ENCODE measurements around the gene UBAC2.

Gene UBAC2

DNA sequence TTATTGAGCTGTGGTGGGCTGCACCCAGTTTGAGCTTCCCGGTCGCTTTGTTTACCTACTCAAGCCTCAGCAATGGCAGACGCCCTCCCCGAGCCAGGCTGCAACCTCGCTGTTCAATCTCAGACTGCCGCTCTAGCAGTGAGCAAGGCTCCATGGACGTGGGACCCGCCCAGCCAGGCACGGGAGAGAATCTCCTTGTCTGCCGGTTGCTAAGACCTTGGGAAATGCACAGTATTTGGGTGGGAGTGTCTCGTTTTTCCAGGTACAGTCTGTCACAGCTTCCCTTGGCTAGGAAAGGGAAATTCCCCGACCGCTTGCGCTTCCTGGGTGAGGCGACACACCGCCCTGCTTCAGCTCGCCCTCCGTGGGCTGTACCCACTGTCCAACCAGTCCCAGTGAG, 27.7 kb upstream of the UBAC2 start:
- H3F3A ChIP-seq (ENCODE audit: insufficient read depth, low read length): no peaks in the 10 kb centered on the region
- no peaks in the 10 kb centered on the region for H3K79me2 ChIP-seq (ENCODE audit: insufficient read depth, low read length)

DNA sequence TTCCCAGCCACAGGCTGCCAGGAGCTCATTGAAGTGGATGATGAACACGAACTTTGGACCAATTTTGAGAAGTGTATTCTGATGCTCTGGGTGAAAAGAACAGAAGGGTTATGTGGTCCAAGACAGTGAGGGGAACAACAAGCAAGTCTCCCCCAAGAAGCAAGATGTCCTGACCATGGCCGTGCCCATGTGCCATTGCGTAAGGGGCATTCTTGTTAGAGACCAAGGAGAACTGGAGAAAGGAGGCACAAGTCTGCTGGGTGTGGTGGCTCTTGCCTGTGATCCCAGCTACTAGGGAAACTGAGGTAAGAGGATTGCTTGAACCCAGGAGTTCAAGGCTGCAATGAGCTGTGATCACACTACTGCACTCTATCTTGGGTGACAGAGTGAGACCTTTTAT, 27.0 kb upstream of the UBAC2 start:
- Histone ChIP-seq H3K9ac (ENCODE audit: low read length) (no peak overlapping the region), H3K9me2 (ENCODE audit: low read depth, low read length) (no peaks in the 10 kb centered on the region), H3F3A (ENCODE audit: insufficient read depth, low read length) (no peaks in the 10 kb centered on the region), H2AFZ (ENCODE audit: low read length) (no peak overlapping the region), H3K4me2 (ENCODE audit: low read length) (no peak overlapping the region), H3K4me3 (ENCODE audit: low read depth, low read length, poor library complexity, severe bottlenecking) (no peak overlapping the region), H3K79me2 (ENCODE audit: insufficient read depth, low read length) (no peaks in the 10 kb centered on the region), H3K36me3 (ENCODE audit: insufficient read depth, low read length) (no peaks in the 10 kb centered on the region), H3K27ac (ENCODE audit: low read depth, low read length, poor library complexity, severe bottlenecking) (no peak overlapping the region), H4K20me1 (ENCODE audit: insufficient read depth, low read length) (no peaks in the 10 kb centered on the region), H3K4me1 (ENCODE audit: insufficient read depth, low read length, severe bottlenecking) (peaks cover 6% of the 10 kb centered on the region), H3K27me3 (ENCODE audit: insufficient read depth, low read length) (0 out of 2 replicates have a peak, but pooled peaks cover 9% of the 10 kb centered on the region), H3K9me3 (ENCODE audit: low read length) (no peaks in the 10 kb centered on the region)
- TF ChIP-seq EZH2 (IDR thresholded peaks at IDR 0.05; ENCODE audit: borderline replicate concordance, low read length) (no peak), CTCF (IDR thresholded peaks at IDR 0.05; ENCODE audit: low read length) (no peak)

More for the DNA sequence above, 27.7 kb upstream of the UBAC2 start:
- H3K36me3 ChIP-seq (ENCODE audit: insufficient read depth, low read length): no peaks in the 10 kb centered on the region
- H3K4me2 ChIP-seq (ENCODE audit: low read length): no peak overlapping the region
- no peaks in the 10 kb centered on the region for H3K9me2 ChIP-seq (ENCODE audit: low read depth, low read length)
- H3K4me1 ChIP-seq (ENCODE audit: insufficient read depth, low read length, severe bottlenecking): peaks cover 6% of the 10 kb centered on the region
- no peak overlapping the region for H3K27ac ChIP-seq (ENCODE audit: low read depth, low read length, poor library complexity, severe bottlenecking)
- H3K4me3 ChIP-seq (ENCODE audit: low read depth, low read length, poor library complexity, severe bottlenecking): no peak overlapping the region
- no peaks in the 10 kb centered on the region for H4K20me1 ChIP-seq (ENCODE audit: insufficient read depth, low read length)
- TF ChIP-seq CTCF (IDR thresholded peaks at IDR 0.05; ENCODE audit: low read length) (no peak), EZH2 (IDR thresholded peaks at IDR 0.05; ENCODE audit: borderline replicate concordance, low read length) (no peak)
- no peaks in the 10 kb centered on the region for H3K9me3 ChIP-seq (ENCODE audit: low read length)
- H3K9ac ChIP-seq (ENCODE audit: low read length): no peak overlapping the region
- no peak overlapping the region for H2AFZ ChIP-seq (ENCODE audit: low read length)
- 0 out of 2 replicates have a peak, but pooled peaks cover 9% of the 10 kb centered on the region for H3K27me3 ChIP-seq (ENCODE audit: insufficient read depth, low read length)

GRCh38 chr13:99174533-99175100, 26.0 kb upstream of the UBAC2 start:
- no peaks in the 10 kb centered on the region for H3K36me3 ChIP-seq (ENCODE audit: insufficient read depth, low read length)
- no peaks in the 10 kb centered on the region for H4K20me1 ChIP-seq (ENCODE audit: insufficient read depth, low read length)
- peaks cover 9% of the 10 kb centered on the region; the same call in 1 of the 2 replicates for H3K27me3 ChIP-seq (ENCODE audit: insufficient read depth, low read length)
- H3K9me2 ChIP-seq (ENCODE audit: low read depth, low read length): no peaks in the 10 kb centered on the region
- H3K4me2 ChIP-seq (ENCODE audit: low read length): no peak overlapping the region
- no peaks in the 10 kb centered on the region for H3K9me3 ChIP-seq (ENCODE audit: low read length)
- H3K79me2 ChIP-seq (ENCODE audit: insufficient read depth, low read length): no peaks in the 10 kb centered on the region
- no peak for TF ChIP-seq EZH2 (IDR thresholded peaks at IDR 0.05; ENCODE audit: borderline replicate concordance, low read length)
- TF ChIP-seq CTCF (IDR thresholded peaks at IDR 0.05; ENCODE audit: low read length): no peak
- no peak overlapping the region for H3K4me3 ChIP-seq (ENCODE audit: low read depth, low read length, poor library complexity, severe bottlenecking)
- no peak overlapping the region for H3K27ac ChIP-seq (ENCODE audit: low read depth, low read length, poor library complexity, severe bottlenecking)
- H3F3A ChIP-seq (ENCODE audit: insufficient read depth, low read length): no peaks in the 10 kb centered on the region
- H3K4me1 ChIP-seq (ENCODE audit: insufficient read depth, low read length, severe bottlenecking): peaks cover 6% of the 10 kb centered on the region
- H3K9ac ChIP-seq (ENCODE audit: low read length): no peak overlapping the region
- H2AFZ ChIP-seq (ENCODE audit: low read length): no peak overlapping the region

All from OCI-LY1 (cell line).